Measurements from ENCODE around the gene NKAIN2. TPM values are rescaled to one million over a fixed set of nuclear protein-coding genes. Genes with fewer than 3 reads are reported as not detected.
"Not testable (repeated sequence)": the region's sequence is repeated elsewhere in the genome, so short reads cannot be mapped to it uniquely, and the experiment has no call there.

The NKAIN2 gene
- total RNA-seq, 1 donor from 2014 or later = 0.06 TPM

DNA sequence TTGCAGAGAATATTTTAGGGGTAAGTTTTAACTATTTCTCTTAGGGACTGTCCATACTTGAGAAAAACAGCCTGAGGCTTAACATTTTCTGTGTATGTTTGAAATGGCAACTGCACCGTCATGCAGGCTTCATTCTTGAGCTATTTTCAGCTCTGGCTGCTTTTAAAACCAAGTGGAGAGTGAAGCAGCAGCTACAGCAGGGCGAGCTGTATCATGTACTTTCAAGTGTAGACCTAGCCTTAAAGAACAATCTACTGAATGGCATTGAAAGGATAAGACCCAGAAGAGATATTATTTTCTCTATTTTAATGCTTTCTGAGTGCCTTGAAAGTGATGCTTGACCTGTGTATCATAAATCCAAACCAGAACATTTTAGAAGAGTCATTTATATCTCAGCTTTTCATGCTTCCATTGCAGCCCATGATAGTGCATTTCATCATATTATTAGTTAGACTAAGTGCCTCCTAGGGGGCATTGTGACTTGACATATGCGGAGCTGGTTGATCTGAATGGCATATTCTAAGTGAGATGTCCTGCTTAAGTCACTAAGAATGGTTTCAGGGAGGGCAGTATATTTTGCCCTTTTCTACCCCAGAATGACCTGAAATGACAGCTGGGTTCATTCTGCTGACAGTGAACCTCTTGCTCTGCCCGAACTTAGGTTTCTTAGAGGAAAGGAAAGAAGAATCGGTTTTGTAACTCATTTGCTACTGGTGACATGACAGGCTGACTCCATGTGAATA lies 85.3 kb downstream of the NKAIN2 start:
- DNase-seq (ENCODE audit: extremely low read depth, low read depth, low spot score) = no peak

DNA sequence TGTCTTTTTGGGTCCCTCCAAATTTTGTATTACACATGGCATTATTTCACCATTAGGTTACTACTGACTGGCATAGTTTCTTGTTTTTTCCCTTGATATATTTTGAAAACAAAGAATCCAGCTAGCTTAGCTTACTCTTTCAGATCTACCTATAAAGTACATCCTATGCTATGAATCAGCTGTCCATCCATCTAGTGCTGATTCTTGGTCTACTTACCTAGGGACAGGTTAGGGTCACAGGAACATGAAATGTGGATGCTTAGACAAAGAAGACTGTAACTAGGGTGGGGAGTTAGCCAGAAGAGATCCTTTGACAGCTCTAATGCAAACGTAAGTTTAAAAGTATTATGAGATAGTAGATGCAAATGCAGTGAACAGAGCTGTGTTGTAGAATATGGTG lies 91.7 kb downstream of the NKAIN2 start:
- DNase-seq (ENCODE audit: extremely low read depth, low read depth, low spot score) = no peak

DNA sequence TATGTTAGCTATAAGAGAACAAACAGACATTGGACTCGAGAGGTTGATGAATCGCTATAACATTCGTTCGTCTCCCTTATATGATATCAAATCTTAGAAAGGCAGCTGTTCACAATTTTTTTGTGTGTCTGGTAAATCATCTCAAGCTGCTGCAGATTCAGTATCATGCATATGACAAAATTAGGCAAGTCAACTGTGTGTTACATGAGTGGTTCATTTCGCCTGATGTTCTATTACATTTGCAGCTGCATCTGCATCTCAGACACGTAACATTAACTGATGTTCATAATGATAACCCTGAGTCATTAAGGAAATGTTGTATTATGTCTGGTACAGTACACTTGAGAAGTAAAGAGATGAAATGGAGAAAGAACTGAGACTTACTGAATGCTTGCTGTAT lies 92.1 kb downstream of the NKAIN2 start:
- DNase-seq (ENCODE audit: extremely low read depth, low read depth, low spot score) = no peak

DNA sequence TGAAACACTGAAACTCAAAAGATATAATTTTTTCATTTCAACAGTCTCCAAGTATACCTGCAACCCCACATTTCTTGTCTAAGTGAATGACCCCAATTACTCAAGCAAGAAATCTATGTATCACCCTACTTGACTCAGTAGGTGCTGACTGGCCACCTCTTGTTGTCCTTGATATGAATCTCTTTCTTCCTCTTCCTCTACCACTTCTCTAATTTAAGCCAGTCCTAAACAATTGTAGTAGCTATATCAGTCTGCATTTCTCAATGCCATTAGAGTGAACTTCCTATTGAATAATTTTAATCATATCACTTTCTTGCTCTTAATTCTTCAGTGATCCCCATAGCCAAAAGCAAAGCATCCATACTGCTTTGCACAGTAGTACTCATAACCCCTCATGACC lies 93.2 kb downstream of the NKAIN2 start:
- no peak for DNase-seq (ENCODE audit: extremely low read depth, low read depth, low spot score)

- DNase-seq (ENCODE audit: extremely low read depth, low read depth, low spot score) = no peak
Observed at GRCh38 chr6:123897965-123898364, 94.3 kb downstream of the NKAIN2 start.

GRCh38 chr6:123898665-123899064 lies 95.0 kb downstream of the NKAIN2 start:
- no peak for DNase-seq (ENCODE audit: extremely low read depth, low read depth, low spot score)

DNA sequence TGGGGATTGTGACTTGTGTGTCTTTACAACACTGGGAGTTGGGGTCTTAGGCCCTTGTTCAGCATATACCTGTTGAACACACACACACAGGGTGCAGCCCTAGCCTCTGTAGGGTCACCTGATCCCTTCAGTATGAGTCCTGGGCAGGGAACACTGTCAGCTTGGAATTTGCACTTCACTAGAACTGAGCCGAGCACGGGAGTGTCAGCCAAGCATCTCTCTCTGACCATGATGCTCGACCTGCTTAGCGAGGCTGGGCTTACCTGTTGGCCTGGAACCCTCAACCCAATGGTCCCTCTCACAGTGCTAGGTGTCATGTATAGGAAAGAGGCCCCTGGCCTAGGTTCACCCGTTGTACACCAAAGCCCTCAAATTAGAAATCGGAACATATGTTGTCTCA lies 96.1 kb downstream of the NKAIN2 start:
- no peak for DNase-seq (ENCODE audit: extremely low read depth, low read depth, low spot score)

DNA sequence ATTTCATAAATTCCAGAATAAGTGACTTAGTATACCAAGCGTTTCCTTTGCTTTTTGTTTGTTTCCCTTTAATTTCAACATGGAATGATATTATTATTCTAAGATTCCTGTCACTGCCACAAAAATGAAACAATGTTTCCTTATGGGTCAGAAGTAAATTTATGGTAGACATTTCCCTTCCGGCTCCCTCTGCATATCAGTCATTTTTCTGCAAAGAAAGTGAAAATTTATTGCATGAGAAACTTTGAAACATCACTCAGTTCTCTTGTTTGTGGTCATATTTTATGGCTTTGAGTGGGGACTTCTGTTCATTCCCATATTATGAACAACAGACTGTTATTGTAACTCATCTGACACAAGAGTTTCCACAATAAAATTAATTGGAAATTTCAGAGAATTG lies 97.8 kb downstream of the NKAIN2 start:
- peak; percentile 27 for DNase-seq (ENCODE audit: extremely low read depth, low read depth, low spot score)

DNA sequence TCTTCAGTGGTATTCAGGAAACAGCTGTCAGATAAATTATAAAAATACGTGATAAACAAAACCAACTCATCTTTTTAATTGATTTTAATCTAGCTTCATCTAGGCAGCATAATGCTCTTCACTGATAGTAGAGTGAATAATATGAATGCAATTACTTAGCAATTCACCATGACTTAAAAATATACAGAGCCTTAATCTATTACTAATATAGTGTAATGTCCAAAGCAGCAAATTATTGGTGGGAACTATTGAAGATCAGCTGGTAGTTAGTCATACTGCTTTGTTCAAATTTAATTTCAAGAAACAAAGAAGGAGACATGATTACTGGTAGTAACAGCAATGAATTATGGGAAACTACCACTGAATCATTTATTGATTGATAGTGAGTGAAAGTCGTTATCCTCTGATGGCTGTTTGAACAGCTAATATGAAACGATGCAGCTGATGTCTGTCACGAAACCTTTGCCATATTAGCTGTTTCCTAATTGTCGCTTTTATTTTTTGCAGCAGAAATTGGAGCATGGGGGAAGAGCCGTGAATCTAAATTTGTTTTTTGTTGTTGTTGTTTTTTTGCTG lies 99.2 kb downstream of the NKAIN2 start:
- no peak for DNase-seq (ENCODE audit: extremely low read depth, low read depth, low spot score)

- DNase-seq (ENCODE audit: extremely low read depth, low read depth, low spot score) = no peak
Observed at GRCh38 chr6:123904228-123904627, 100.6 kb downstream of the NKAIN2 start.

DNA sequence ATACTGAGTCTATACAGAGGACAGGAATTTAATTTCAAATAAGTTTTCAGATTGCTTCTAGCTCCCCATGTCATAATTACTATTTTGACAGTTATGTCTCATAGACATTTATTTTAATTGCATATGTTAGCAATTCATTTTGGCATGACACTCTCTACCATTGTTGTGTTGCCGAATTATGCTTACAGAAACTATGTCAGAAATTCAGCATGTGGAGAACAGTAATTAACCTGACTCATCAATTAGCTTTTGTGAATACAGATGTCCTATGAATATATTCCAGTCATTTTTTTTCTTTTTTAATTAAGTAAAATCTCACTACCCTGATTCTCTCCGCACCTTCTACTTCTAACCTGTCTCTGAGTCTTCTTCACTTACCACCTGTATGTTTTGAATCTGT lies 105.1 kb downstream of the NKAIN2 start:
- DNase-seq (ENCODE audit: extremely low read depth, low read depth, low spot score) = no peak

- no peak for DNase-seq (ENCODE audit: extremely low read depth, low read depth, low spot score)
Observed at GRCh38 chr6:123909989-123910388, 106.3 kb downstream of the NKAIN2 start.

GRCh38 chr6:123913863-123914262 lies 110.2 kb downstream of the NKAIN2 start:
- DNase-seq (ENCODE audit: extremely low read depth, low read depth, low spot score) = no peak

GRCh38 chr6:123923379-123923778 lies 119.7 kb downstream of the NKAIN2 start:
- DNase-seq (ENCODE audit: extremely low read depth, low read depth, low spot score) = not testable (repeated sequence)

DNA sequence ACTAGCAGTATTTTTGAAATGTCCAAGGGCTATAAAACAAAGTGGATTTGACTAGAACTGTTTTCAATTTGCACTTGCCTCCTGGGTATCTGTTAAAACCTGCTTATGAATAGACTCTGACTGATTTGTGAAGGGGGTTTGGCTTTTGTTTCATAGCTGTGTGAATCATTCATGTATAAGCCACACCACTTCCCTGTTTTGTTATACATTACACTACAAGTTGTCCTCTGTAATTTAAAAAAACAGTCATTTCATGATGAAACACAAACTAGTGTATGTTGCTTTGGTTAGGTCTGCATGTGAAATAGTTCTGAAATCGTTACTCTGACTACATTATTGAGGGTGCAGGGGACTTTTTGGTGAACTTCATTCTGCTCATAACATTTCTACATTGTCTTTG lies 121.7 kb downstream of the NKAIN2 start:
- peak; percentile 14 for DNase-seq (ENCODE audit: extremely low read depth, low read depth, low spot score)

GRCh38 chr6:123925842-123926399 lies 122.3 kb downstream of the NKAIN2 start:
- DNase-seq (ENCODE audit: extremely low read depth, low read depth, low spot score) = no peak

- DNase-seq (ENCODE audit: extremely low read depth, low read depth, low spot score) = no peak
Observed at GRCh38 chr6:123928529-123928928, 124.9 kb downstream of the NKAIN2 start.

GRCh38 chr6:123931928-123932327 lies 128.3 kb downstream of the NKAIN2 start:
- no peak for DNase-seq (ENCODE audit: extremely low read depth, low read depth, low spot score)

DNA sequence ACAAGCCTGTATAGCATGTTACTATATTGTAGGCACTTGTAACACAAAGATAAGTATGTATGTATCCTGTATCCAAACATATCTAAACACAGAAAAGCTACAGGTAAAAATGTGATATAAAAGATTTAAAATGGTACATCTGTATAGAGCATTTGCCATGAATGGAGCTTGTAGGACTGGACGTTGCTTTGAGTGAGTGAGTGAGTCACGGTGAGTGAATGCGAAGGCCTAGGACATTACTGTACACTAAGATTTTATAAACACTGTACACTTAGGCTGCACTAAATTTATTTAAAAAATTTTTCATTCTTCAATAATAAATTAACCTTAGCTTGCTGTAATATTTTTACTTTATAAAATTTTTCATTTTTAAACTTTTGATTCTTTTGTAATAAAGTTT lies 136.9 kb downstream of the NKAIN2 start:
- no peak for DNase-seq (ENCODE audit: extremely low read depth, low read depth, low spot score)

- no peak for DNase-seq (ENCODE audit: extremely low read depth, low read depth, low spot score)
Observed at GRCh38 chr6:123941855-123942254, 138.2 kb downstream of the NKAIN2 start.

GRCh38 chr6:123945386-123945785 lies 141.7 kb downstream of the NKAIN2 start:
- DNase-seq (ENCODE audit: extremely low read depth, low read depth, low spot score) = no peak

- no peak for DNase-seq (ENCODE audit: extremely low read depth, low read depth, low spot score)
Observed at GRCh38 chr6:123953920-123954319, 150.3 kb downstream of the NKAIN2 start.

Measured in glomerular endothelial cell (primary cell).